ENCODE data around the gene PPFIA4. TPM values are rescaled to one million over a fixed set of nuclear protein-coding genes. Genes with fewer than 3 reads are reported as not detected.

Gene PPFIA4
- total RNA-seq, 1 experiment from 2014 or later, result 4.5 TPM

DNA sequence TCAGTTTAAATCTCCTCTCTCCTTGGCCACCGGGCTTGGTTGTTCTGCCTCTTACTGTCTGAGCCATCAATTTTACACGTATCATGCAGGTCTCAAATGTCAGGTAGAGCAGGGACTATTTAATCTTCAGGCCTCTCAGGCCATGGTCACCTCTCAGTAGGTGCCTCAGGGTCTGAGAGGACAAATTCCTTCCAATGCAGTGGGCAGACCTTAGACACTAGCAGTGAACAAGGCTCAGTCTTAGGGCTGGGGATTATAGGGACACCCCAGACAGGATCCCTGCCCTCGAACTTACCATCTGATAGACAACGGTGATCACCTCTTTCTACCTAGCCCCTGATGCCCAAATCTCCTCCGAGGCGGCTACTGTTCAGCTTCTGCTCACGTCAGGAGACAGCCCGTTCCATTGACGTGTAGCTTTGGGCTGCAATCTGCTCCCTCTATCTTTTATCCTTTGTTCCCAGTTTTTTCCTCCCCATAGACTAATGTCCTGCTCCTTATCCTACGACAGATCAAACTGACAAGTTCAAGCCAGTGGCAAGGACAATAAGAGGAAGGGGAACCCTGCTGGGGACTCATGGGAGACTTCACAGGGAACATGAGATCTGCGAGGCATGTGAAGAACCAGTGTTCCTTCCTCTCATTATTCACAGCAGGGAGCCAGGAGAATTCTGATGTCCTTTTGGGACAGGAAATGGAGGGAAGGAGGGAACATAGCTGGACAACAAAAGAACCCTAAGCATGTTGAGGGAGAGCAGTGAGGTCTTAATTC is 60.9 kb downstream of the PPFIA4 start:
- in situ Hi-C loops (cut with HindIII; ENCODE audit: low pct_unique_long_range_greater_than_20kb, low sequenced_read_pairs), result no loop called here
- DNase-seq (ENCODE audit: low read depth, low spot score), result peak; percentile 4

DNA sequence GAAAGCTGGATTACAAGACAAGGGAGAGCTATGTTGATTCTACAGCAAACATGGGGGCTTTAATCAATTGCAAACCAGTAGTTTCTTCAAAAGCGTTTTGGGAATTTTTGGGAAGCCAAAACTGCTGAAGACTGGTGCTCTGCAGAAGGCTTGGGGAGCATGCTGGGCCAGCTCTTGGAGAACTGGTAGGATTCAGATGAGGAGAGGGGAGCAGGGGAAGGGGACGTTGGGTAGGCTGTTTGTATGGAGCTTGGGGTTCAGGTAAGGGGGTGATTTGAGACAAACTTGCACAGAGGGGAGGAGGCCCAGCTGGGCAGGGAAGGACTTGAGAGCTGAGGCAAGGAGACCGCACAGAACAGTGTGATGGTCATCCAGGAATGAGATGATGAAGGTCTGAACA is 62.1 kb downstream of the PPFIA4 start:
- in situ Hi-C loops (cut with HindIII; ENCODE audit: low pct_unique_long_range_greater_than_20kb, low sequenced_read_pairs), result no loop called here
- no peak for DNase-seq (ENCODE audit: low read depth, low spot score)

DNA sequence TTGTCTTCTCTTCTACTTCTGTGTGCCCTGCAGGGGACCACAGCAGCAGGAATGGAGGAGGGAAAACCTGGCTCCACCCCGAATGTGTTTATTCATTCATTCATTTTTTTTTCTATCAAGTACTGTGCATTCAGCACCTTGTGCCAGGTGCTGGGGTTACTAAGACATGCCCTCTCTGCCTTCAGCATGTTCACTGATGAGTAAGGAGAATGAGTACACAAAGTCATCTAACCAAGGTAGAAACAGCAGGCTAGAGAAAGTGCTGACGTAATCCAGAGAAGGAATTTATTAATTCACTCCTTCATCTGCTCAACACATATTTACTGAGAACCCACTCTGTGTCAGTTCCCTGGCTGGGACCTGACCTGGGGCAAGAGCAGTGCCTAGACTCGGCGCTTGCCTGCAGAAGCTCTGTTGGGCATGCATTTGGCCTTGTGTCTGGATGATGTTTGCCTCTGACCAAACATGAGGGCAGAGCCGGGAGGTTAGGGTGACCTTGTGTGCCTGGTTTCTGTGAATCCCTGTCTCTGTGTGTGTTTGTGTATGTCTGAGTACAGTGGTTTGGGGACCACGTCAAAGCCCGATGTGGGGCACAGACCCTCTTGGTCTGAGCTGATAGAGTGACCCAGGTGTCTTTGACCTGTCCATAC is 62.8 kb downstream of the PPFIA4 start:
- in situ Hi-C loops (cut with HindIII; ENCODE audit: low pct_unique_long_range_greater_than_20kb, low sequenced_read_pairs), result no loop called here
- DNase-seq (ENCODE audit: low read depth, low spot score), result no peak

DNA sequence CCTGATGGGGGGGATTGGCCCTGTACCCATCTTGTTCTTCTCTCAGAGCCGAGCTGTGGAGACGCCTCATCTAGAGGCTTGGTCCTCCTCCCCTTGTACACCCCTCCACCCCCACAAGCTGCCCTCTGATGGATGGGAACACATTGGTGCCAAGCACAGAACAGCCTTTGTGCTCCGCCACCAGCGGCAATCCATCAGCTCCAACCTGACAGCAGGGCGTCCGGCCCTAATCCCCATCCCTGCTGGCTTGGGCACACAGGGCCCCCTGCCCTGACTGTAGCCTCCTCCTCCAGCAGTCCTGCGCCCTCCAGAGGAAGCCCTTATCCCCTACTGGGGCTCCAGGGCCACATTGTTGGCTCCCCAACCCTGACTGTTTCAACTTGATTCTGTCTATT is 63.4 kb downstream of the PPFIA4 start:
- DNase-seq (ENCODE audit: low read depth, low spot score), result peak; percentile 7
- in situ Hi-C loops (cut with HindIII; ENCODE audit: low pct_unique_long_range_greater_than_20kb, low sequenced_read_pairs), result no loop called here

DNA sequence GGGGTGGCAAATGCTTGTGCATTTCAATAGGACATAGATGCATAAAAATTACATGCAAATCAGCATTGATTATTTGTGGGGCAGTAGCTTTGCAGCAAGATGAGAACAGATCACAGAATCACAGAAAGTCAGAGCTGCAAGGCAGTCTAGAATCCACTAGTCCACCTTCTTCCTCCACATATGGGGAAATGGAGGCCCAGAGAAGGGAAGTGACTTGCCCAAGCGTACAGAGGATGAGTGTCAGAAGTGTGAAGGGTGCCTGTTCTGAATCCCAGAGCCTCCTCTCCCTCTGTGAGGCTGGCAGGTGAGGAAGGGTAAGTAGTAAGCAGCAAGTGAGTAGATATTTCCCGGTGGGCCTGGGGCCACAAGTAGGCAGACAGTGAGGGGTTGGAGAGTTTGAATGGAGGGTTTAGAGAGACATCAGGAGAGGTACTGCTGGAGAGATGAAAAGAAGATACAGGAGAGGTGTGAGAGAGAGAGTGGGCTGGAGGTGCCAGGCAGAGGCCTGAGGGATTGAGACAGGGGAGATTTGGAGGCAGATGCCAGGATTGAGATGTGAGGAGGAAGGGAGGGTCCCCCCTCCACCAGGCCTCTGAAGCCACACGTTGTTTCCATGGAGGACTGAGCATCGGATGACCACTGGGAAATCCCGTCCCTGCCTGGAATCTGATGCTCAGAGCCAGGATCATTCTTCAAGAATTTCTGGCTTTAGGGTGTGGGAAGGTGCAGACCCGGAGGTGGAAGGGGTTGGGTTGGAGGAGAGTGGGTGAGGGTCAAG is 64.3 kb downstream of the PPFIA4 start:
- no peak for DNase-seq (ENCODE audit: low read depth, low spot score)
- in situ Hi-C loops (cut with HindIII; ENCODE audit: low pct_unique_long_range_greater_than_20kb, low sequenced_read_pairs), result no loop called here

DNA sequence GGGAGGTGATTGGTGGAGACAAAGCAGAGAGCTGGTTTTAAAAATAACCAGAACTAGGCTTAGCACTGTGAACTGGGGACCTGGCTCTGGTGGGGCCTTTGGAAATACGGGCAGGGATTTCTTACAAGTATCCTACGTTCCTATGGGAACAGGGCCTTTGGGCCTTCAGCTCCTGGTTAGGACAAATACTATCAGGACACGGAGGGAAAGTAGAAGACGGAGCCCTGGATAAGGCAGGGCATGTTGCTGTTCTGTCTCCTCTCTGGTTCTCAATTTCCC is 64.8 kb downstream of the PPFIA4 start:
- in situ Hi-C loops (cut with HindIII; ENCODE audit: low pct_unique_long_range_greater_than_20kb, low sequenced_read_pairs), result no loop called here
- no peak for DNase-seq (ENCODE audit: low read depth, low spot score)

DNA sequence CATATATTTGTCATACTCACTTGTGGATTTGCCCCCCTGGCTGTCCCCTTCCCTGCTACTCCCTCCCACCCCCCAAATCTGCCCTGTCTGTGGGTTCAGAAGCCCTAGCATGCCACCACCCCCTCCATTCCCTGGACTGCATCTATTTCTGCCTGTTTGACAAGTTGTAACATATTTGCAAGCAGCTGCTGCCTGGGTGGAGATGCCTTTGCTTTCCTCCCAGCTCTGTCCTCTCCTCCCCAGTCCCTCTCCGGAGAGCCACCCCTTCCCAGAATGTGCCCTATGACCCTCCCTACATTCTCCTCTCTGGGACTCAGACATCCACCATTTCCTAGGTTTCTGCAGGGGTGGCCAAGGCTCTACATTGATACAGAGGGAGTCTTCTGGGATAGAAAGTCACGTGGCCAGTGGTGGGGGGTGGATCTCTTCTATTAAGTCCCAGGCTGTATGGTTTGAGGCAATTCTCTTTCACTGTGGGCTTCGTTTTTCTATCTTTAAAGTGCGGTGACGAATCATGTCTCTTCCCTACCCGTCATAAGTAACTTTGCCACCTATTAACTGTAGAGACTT is 65.6 kb downstream of the PPFIA4 start:
- no peak for DNase-seq (ENCODE audit: low read depth, low spot score)
- in situ Hi-C loops (cut with HindIII; ENCODE audit: low pct_unique_long_range_greater_than_20kb, low sequenced_read_pairs), result no loop called here

DNA sequence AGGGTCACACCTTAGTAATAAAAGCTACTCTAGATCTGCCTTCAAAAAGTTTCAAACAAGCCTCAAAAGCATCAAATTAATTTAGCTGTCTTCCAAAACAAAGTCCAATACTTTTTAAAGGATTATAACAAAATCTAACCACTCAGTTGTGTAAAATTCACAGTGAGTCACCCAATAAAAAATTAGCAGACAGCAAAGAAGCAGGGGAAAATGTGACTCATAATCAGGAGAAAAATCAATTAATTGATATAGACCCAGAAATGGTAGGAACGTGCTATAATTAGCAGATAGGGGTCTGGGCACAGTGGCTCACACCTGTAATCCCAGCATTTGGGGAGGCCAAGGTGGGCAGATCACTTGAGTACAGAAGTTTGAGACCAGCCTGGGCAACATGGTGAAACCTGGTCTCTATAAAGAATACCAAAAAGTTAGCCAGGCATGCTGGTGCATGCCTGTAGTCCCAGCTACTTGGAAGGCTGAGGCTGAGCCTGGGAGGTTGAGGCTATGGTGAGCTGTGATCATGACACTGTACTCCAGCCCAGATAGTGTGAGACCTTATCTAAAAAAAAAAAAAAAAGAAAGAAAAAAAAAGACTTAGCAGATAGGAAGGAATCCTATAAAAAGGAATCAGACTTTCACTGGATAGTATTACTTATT is 67.6 kb downstream of the PPFIA4 start:
- in situ Hi-C loops (cut with HindIII; ENCODE audit: low pct_unique_long_range_greater_than_20kb, low sequenced_read_pairs), result no loop called here
- no peak for DNase-seq (ENCODE audit: low read depth, low spot score)

DNA sequence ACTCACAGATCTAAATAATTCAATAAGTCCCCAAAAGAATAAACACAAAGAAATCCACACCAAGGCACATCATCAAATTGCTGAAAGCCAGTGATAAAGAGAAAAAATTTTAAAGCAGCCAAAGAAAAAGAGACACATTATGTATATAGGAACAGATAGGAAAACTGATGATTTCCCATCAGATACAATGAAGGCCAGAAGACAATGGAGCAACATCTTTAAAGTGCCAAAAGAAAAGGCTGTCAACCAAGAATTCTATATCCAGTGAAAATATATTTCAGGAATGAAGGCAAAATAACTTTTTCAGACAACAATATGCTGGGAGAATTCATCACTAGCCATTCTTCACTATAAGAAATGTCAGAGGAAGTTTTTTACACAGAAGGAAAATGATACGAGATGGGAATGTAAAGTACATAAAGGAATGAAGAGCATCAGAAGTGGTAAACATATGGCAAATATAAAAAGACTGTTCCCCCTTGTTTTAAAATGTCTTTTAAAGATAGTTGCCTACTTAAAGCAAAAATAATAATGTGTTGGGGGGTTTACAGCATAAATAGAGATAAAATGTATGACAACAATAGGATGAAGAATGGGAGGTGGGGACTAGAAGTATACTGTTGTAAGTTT is 68.9 kb downstream of the PPFIA4 start:
- in situ Hi-C loops (cut with HindIII; ENCODE audit: low pct_unique_long_range_greater_than_20kb, low sequenced_read_pairs), result no loop called here
- no peak for DNase-seq (ENCODE audit: low read depth, low spot score)

DNA sequence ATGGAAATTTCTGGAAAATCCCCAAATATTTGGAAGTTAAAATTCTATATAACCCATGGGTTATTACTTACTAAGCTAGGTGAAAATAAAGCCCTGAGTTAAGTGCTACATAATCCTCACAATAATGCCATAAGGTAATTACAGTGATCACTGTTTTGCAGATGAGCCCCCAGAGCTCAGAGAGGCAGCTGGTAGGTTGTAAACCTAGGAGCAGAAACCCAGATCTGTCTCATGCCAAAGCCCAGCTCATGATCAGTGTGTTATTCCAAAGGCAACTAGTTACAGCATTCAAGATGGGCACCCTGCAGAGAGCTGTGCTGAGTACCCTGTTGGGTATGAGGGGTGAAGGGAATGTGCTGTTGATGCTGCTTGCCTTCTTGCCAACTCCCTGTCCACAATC is 70.3 kb downstream of the PPFIA4 start:
- no peak for DNase-seq (ENCODE audit: low read depth, low spot score)
- in situ Hi-C loops (cut with HindIII; ENCODE audit: low pct_unique_long_range_greater_than_20kb, low sequenced_read_pairs), result no loop called here

DNA sequence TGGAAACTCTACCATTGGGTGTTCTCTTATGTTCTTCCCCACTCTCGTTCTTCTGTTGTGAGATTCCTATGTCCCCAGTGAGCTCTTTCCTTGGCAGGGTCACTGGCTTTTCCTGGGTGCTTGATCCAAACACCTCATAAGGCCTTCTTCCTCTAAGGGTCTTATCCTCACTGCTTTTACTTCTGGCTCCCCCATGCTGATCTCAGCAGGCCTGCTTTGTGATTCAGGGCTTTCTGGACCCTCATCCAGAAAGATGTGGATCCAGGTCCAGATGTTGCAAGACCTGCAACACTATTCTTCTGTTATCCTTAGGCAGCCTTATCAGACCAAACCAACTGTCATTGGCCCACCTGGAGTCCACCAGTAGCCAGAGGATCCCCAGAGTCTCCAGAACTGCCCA is 70.7 kb downstream of the PPFIA4 start:
- in situ Hi-C loops (cut with HindIII; ENCODE audit: low pct_unique_long_range_greater_than_20kb, low sequenced_read_pairs), result no loop called here
- DNase-seq (ENCODE audit: low read depth, low spot score), result no peak

DNA sequence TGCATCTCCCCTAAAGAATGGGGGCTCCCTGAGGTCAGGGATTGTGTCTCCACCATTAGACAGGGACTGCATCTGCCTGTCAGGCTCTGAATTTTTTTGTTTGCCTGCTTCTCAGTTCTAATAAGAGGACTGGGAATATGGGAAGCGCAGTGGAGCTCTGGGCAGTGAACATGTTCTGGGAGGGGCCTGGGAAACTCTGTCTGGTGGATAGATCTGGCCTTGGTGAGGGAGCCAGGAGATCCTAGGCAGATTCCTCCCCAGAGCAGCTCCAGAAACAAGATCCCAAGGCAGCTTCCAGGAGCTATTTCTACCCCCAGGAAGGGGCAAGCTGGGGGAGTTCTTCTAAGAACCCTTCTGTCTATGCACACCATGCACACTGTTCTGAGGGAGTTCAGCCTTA is 72.2 kb downstream of the PPFIA4 start:
- in situ Hi-C loops (cut with HindIII; ENCODE audit: low pct_unique_long_range_greater_than_20kb, low sequenced_read_pairs), result no loop called here
- no peak for DNase-seq (ENCODE audit: low read depth, low spot score)

DNA sequence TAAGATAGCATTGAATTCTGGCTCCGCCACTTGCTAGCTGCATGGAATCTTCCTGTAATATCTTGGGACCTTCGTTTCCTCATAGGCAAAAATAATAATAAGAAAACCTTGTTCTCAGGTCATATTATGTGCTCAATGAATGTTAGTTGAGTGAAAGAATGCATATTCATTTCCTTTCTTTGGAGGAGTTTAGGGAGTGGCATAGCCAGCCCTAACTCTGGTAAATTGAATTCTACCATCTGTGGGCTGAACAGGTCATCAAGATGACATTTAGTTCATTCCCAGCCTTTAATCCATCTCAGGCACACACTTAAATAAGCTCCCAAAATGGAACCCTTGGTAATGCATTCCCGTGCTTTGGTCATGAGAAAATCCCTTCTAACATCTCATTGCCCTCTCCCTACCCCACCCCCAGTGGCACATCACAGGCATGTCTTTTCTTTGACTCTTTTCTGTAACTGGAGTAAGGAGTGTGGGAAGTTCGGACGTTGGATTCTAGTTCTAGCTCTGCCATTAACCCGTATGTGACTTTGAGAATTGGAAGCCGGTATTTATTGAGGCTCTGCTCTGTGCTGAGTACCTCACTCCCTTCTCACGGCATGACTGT is 72.7 kb downstream of the PPFIA4 start:
- no peak for DNase-seq (ENCODE audit: low read depth, low spot score)
- in situ Hi-C loops (cut with HindIII; ENCODE audit: low pct_unique_long_range_greater_than_20kb, low sequenced_read_pairs), result no loop called here

DNA sequence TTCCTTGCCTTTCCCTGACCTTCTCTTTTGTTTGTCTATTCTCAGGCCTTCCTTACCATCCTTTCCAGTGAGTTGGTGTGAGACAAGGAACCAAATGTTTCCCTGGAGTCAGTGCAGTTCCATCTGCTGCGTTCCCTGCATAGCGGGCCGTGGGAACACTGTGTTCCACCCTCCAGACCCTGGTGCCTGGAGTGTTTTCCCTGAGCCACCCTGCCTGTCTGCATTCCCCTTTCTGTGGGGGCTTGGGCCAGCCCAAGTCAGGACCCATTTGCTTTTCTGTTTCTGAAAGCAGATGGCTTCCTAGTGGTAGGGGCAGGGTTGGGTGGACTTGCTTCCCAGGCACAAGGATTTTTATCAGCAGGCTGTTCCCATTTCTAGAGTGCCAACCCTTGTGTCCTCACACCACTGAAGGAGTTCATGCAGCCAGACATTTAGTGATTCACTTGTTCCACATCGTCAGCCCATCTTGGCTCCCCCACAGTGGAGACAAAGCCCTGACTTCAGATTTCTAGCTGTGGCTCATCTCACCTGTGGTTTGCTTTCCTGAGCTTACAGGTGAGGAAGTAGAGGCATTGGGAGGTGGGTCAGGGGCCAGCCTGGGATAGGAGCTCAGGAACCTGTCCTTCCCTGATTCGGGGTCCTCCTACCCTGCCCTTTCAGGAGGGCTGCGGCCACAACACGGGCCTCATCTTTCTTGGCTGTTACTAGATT is 73.7 kb downstream of the PPFIA4 start:
- DNase-seq (ENCODE audit: low read depth, low spot score), result no peak
- in situ Hi-C loops (cut with HindIII; ENCODE audit: low pct_unique_long_range_greater_than_20kb, low sequenced_read_pairs), result no loop called here

DNA sequence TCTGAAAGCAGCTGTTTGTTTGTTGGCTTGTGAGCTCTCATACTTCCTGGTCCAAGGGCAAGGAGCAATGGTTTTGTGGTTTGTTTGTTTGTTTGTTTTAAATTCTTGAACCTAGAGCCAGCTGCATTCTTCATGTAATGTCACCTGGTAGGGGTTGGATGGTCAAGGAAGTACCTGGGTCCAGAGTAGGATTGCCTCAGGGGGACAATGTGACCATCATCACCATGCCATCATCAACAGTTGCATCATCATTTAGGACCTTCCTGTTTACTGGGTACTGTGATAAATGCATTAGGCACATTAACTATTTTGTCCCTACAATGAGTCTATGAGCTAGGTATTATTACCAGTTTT is 74.2 kb downstream of the PPFIA4 start:
- DNase-seq (ENCODE audit: low read depth, low spot score), result no peak
- in situ Hi-C loops (cut with HindIII; ENCODE audit: low pct_unique_long_range_greater_than_20kb, low sequenced_read_pairs), result no loop called here

DNA sequence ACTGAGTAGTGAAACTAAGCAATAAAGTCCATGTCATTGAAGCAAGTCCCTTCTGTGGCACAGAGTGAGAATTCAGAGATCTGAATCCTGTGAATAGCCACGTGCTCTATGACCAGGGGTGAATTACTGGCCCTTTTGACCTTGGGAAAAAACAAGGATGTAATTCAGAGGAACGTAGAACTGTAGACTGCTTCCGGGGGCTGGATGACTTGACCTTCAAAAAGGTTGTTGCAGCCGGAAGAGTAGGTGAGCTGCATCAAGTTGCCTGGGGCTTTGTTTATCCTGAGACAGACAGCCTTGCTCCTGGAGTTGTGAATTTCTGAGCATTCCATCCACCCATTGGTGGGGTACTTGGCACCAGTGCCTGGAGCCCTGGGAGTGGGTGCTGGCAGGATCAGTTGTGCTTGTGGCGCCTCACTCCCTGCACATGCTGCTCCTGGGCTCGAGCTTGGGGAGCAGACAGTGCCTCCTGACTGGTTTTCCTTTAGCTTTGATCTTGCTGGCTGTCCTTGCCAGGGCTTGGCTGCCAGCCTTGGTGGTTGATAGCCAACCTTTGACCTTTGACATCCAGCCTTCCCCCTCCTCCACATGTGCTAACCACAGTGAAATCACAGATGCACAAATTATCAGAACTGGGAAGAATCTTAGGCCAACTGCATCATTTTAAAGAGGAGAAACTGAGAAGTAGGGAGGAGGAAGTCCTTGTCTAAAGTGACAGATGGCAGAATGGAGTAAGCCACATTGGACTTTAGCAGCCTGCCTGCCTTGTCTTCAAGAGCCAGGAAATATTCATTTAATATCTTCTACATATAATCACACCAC is 75.7 kb downstream of the PPFIA4 start:
- in situ Hi-C loops (cut with HindIII; ENCODE audit: low pct_unique_long_range_greater_than_20kb, low sequenced_read_pairs), result no loop called here
- peak; percentile 17 for DNase-seq (ENCODE audit: low read depth, low spot score)

All from SK-MEL-5 (cell line).